ENCODE measurements around the gene SCN9A.
"Not testable (repeated sequence)": the region's sequence is repeated elsewhere in the genome, so short reads cannot be mapped to it uniquely, and the experiment has no call there.

Gene SCN9A

DNA sequence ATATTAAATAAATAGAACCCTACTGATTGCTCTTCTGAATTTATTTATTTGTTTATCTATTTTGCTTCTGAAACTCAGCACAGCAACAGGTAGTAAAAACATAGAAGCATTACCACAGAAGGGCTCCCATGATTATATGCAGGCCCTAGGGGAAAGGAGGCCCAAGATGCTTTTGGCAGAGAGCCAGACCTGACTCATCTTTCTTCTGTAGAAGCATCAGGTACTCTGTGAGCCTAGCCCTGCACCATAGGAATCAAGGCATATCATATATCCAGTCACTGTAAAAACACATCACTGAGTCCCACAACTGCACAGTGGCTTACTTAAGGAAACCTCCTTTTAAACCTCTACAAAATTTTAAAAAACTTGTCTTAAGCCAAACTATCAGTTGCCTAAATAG lies 1.8 kb downstream of the SCN9A start:
- no peak for DNase-seq

DNA sequence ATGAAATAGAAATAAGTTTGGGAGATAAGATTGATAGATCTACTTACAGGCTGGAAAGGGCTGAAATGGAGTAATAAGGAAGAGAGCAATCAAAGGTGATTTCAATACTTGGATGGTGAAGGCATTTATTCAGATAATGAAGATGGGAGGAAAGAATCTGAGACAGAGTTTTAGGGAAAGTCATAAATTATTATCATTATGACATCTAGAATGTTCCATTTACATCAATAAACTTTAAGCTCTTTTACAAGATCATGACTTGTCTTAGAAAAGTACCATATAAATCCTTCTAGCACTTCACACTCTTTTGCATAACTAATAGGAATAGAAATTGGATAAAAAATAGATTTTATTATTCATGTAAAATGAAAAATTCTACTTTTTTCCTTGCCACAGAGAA lies 2.2 kb downstream of the SCN9A start:
- DNase-seq: no peak

DNA sequence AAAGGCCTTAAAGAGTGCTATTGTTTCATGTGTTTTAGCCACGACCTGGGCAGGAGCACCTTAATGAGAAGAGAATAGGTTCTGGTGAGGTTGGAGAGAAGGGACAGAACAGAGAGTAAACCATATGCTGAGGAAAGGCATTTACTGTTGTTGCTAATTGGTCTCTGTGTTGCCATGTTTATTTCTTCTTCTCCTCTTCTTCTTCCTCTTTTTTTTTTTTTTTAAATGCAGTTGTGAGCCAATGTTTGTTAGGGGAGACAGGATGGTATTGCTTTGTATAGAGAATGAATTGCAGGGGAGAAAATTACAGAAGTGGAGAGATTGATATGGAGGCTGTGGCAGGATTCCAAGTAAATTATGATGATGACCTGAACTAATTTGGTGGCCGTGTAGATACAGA lies 2.6 kb downstream of the SCN9A start:
- DNase-seq: no peak

- DNase-seq: no peak
Observed at GRCh38 chr2:166372046-166372445, 3.7 kb downstream of the SCN9A start.

DNA sequence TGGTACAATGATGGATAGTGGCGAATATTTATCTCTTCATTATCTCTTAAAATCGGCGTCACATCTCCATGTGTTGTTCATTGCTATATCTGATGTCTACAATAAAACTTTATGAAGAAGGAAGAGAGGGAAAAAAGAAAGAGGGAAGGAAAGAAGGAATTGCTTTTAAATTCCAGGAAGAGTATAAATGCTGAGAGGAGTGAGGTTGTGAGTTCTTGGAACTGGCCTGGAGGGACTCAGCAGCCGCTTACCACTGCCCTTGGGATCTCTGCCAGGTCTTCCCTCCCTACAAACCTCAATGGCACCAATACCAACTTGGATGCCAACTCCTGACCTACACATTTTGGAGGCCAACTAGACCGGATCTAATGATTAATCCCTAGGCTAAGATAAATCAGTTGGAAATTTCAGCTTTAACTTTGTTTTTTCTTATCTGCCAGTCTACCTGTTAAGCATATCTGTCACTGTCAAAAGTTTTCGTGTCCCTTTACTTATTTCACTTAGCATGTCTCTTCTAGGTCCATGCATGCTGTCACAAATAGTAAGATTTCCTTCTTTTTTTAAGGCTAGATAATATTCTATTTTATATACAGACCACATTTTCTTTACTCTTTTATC lies 9.8 kb downstream of the SCN9A start:
- no peak for DNase-seq

GRCh38 chr2:166365239-166365638 lies 10.5 kb downstream of the SCN9A start:
- DNase-seq: no peak

DNA sequence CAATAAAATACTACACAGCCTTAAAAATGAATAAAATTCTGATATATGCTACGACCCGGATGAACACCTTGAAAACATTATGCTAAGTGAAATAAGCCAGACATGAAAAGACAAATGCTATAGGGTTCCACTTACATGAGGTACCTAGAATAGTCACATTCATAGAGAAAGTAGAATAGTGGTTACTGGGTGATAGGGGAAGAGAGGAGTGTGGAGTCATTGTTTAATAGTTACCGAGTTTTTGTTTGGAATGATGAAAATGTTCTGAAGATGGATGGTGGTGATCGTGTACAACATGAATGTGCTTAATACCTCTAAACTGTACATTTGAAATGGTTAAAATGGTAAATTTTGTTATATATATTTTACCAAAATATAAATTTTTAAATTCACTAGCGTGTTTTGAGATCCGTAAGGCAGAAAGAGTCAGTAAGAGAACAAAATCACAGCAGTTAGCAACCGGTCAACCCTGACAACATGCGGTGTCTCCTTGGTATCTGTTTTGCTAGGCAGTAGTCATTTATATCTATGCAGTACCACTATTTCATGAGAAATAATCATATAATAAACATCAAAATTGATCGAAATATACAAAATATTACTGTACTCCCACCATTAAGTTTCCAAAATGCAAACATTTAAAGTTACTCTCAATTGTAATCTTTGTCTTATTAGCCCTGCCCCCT lies 11.1 kb downstream of the SCN9A start:
- no peak for DNase-seq

- no peak for DNase-seq
Observed at GRCh38 chr2:166361351-166362153, 14.2 kb downstream of the SCN9A start.

GRCh38 chr2:166360906-166361305 lies 14.8 kb downstream of the SCN9A start:
- DNase-seq: no peak

GRCh38 chr2:166360426-166360825 lies 15.3 kb downstream of the SCN9A start:
- no peak for DNase-seq

GRCh38 chr2:166357950-166358321 lies 17.8 kb downstream of the SCN9A start:
- not testable (repeated sequence) for DNase-seq

GRCh38 chr2:166357068-166357949 lies 18.4 kb downstream of the SCN9A start:
- DNase-seq: no peak

DNA sequence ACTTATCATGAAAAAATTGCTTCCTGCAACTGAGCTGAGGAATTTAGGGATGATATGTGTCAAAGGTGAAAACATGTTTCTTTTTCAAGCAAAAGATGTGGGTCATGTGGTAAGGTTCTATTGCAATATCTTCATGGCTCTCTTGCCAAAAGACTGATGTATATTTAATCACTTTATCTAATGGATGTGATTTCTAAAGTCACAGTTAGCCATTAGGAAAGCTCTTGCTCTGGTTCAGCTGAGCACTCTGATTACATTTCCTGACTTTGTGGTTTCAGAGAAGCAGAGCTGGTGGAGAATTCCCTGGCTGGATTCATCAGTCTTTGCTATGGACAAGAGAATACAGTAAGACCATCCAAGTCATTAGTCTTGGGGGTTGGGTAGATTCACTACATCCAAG lies 24.4 kb downstream of the SCN9A start:
- DNase-seq: no peak

GRCh38 chr2:166350525-166350924 lies 25.2 kb downstream of the SCN9A start:
- DNase-seq: no peak

DNA sequence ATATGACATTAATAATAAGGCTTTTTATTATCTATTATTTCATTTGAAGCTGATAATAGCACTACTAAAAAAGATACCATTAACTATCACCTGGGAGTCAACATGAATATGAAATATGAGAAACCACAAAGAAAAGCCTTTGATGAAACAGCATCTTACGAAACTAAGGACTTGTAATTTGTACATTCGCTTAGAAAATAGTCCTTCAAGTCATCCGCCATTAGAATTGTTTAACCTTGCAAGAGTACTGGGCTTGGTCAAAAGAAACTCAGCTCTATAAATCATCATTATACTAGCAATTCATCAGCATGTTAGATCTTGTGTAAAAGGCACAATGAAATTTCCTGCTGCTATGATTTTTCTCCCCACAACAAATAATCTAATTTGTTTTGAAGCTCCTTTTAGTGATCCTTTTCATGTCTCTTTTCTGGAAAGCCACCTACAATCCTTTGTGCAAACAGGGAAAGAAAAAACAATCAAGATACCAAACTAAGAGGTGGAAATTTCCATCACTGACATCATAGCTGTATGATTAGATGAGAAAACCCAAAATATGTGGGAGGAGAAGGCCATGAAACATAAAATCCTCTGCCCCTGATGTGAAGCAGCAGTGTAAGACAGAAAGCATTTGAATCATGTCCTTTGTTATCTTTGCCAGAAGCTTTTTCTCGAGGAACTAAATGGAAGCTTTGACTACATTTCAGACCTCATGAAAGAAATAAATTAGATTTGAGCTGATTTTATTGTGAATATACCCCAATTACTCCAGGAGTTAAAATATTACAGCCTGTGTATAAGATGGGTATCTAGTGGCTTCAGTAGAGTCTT lies 31.2 kb downstream of the SCN9A start:
- no peak for DNase-seq

GRCh38 chr2:166343467-166343866 lies 32.3 kb downstream of the SCN9A start:
- no peak for DNase-seq

DNA sequence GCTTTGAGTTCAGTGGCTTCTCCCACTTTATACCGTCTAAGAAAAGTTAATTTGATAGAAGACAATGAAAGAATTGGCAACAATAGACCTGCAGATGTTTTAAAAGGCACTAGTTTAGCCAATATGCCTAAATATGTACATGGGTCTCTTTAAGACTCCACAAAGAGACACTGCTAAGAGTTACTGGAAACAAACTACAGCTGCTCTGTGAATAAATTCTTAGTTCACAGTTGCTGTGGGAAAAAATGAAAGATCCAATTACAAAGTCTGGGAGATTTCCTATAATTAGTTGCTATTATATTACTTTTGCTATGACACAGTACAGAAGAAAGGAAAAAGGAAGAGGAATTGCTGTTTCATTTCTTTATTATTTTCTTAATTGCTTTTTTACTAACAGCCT lies 34.3 kb downstream of the SCN9A start:
- DNase-seq: no peak

DNA sequence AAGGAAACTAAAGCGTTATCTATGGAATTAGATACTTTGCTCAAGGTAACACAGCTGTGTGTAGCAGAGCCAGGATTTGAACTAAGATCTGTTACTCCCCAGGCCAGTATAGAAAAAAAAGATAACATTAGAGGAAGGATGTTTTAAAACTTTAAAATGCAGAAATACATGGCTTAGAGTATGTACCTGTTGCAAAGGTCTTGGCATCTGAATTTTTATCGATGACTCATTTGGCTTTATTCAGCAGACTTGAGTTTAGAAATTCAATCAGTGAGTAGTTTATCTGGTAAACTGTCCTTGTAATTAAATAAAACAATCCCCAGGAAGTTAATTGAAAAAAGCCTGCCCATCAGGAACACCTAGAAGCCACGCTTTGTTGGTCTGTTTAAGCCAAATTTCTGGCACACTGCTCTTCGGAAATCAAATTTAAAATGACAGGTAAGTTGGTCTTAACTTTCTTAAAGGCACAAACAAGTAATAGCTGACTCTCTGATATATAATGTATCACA lies 36.9 kb downstream of the SCN9A start:
- no peak for DNase-seq

DNA sequence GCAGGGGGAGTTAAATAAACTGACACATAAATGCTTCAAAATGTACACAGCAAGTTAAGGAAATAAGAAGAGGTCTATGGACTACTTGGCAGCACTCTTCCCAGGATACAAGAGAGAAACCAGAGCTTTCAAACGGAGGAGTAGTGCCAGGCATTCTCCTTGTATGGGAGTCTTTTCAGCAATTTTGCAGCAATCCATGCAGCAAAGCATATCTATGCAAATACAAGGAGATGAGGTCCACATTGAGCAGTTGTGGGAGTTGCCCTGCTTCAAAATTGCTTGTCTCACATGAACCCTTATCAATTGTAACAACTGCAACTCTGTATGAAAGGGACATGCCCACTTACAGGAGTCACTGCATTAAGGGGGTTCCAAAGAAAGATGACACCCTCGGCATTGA lies 37.8 kb downstream of the SCN9A start:
- no peak for DNase-seq

GRCh38 chr2:166335284-166335683 lies 40.5 kb downstream of the SCN9A start:
- no peak for DNase-seq

- DNase-seq: no peak
Observed at GRCh38 chr2:166334805-166335204, 40.9 kb downstream of the SCN9A start.

- no peak for DNase-seq
Observed at GRCh38 chr2:166333801-166334200, 41.9 kb downstream of the SCN9A start.
